ENCODE results near the gene MAPK14.
"Not testable (repeated sequence)": the region's sequence is repeated elsewhere in the genome, so short reads cannot be mapped to it uniquely, and the experiment has no call there.

MAPK14 gene

GRCh38 chr6:36027501-36028087, at the start of gene MAPK14:
Gene MAPK14 (plus strand): TSS chr6:36027808. CDS start chr6:36028158, 350 bp downstream.
- DNase-seq: peak; percentile 100

GRCh38 chr6:35980126-35980525, 47.5 kb upstream of the MAPK14 start:
- DNase-seq: not testable (repeated sequence)

GRCh38 chr6:35980991-35981645, 46.5 kb upstream of the MAPK14 start:
- no peak for DNase-seq

- no peak for DNase-seq
Observed at GRCh38 chr6:35984701-35985100, 42.9 kb upstream of the MAPK14 start.

GRCh38 chr6:35988047-35988446, 39.6 kb upstream of the MAPK14 start:
- not testable (repeated sequence) for DNase-seq

GRCh38 chr6:35993150-35993549, 34.5 kb upstream of the MAPK14 start:
- no peak for DNase-seq

- DNase-seq: peak; percentile 75
Observed at GRCh38 chr6:36000451-36000850, 27.2 kb upstream of the MAPK14 start.

GRCh38 chr6:36015666-36016065, 11.9 kb upstream of the MAPK14 start:
- DNase-seq: peak; percentile 13

- DNase-seq: peak; percentile 85
Observed at GRCh38 chr6:36018339-36018738, 9.3 kb upstream of the MAPK14 start.

- peak; percentile 28 for DNase-seq
Observed at GRCh38 chr6:36019167-36019566, 8.4 kb upstream of the MAPK14 start.

- DNase-seq: no peak
Observed at GRCh38 chr6:36020154-36020553, 7.5 kb upstream of the MAPK14 start.

- no peak for DNase-seq
Observed at GRCh38 chr6:36023996-36024795, 3.4 kb upstream of the MAPK14 start, which contains the start of gene SLC26A8. Gene SLC26A8 (minus strand): TSS chr6:36024641. CDS start chr6:36019707, 4,934 bp downstream.

GRCh38 chr6:36025260-36025931, 2.2 kb upstream of the MAPK14 start:
- DNase-seq: no peak

- no peak for DNase-seq
Observed at GRCh38 chr6:36025932-36026327, 1.7 kb upstream of the MAPK14 start.

- no peak for DNase-seq
Observed at GRCh38 chr6:36028088-36028876, 674 bp downstream of the MAPK14 start.

GRCh38 chr6:36028877-36029324, 1.3 kb downstream of the MAPK14 start:
- DNase-seq: peak; percentile 82

GRCh38 chr6:36029464-36029863, 1.9 kb downstream of the MAPK14 start:
- peak; percentile 89 for DNase-seq

GRCh38 chr6:36032261-36032660, 4.7 kb downstream of the MAPK14 start:
- DNase-seq: peak; percentile 78

GRCh38 chr6:36033144-36033543, 5.5 kb downstream of the MAPK14 start:
- DNase-seq: not testable (repeated sequence)

- DNase-seq: peak; percentile 79
Observed at GRCh38 chr6:36033935-36034334, 6.3 kb downstream of the MAPK14 start.

- no peak for DNase-seq
Observed at GRCh38 chr6:36034441-36034840, 6.8 kb downstream of the MAPK14 start.

GRCh38 chr6:36035225-36035624, 7.6 kb downstream of the MAPK14 start:
- no peak for DNase-seq

All from inflammatory macrophage treated with lipopolysaccharide for 4 hours (primary cell).